HCT116 (cell line): ENCODE measurements around the gene CDK13. TPM values are rescaled to one million over a fixed set of nuclear protein-coding genes. Genes with fewer than 3 reads are reported as not detected.

ENCODE experiments used
- ATAC-seq: fragments of 200-7000 bp; cut with Tn5 transposase; 2 replicates; pipeline ENCODE4 v1.9.1; 2020; ENCODE audit warnings: mild to moderate bottlenecking, moderate library complexity
- BruUV-seq: library from RNA; stranded (reverse); fragments of 400-500 nt; replicated peaks from 2 replicates; lab custom pipeline; 2021; lab: Mats Ljungman, UMichigan
- CTCF ChIA-PET: fragments of 300-600 bp; sonication (Branson Sonifier 250); formaldehyde crosslinking; loops from one replicate; lab custom pipeline; 2021; ENCODE audit warnings: antibody characterized with exemption; lab: Charles Lee
- POLR2A ChIA-PET: fragments of 300-600, 350-600 bp; sonication (Branson Sonifier 250); formaldehyde crosslinking; loops from one replicate; lab custom pipeline; 2021; ENCODE audit warnings: antibody characterized with exemption; lab: Charles Lee
- RAD21 ChIA-PET, 2 experiments: fragments of 300-600 bp; sonication (Branson Sonifier 250); formaldehyde crosslinking; loops; one replicate each; lab custom pipeline; 2023; ENCODE audit warnings: low total read pairs in 2 of 2; ENCODE audit not compliant: uncharacterized antibody in 2 of 2, unreplicated experiment in 2 of 2, low non-redundant PET in 1 of 2; lab: Charles Lee
- DNase-seq: peaks from one replicate; pipeline ENCODE4 v3.0.0-alpha.2; 2010; ENCODE audit warnings: low read depth, low spot score
- H2AFZ ChIP-seq: fragments of 200-600 bp; shearing (Covaris generic), sonication (generic); 2 replicates; pipeline ENCODE4 v1.6.1; 2017; ENCODE audit warnings: low read depth, mixed run types, mixed read lengths, antibody characterized with exemption, low read length; ENCODE audit not compliant: poor library complexity, severe bottlenecking
- H3K27ac ChIP-seq: 2 replicates; pipeline ENCODE4 v1.5.1; 2012; ENCODE audit warnings: low read depth, low read length
- H3K27me3 ChIP-seq: fragments of 200-600 bp; sonication (generic); 2 replicates; pipeline ENCODE4 v1.6.1; 2016; ENCODE audit warnings: mixed run types, low read length, mixed read lengths; ENCODE audit not compliant: insufficient read depth
- H3K36me3 ChIP-seq, 2 experiments: fragments of 200-500 bp in 1 of 2; fragments of 200-600 bp in 1 of 2; sonication (Bioruptor generic) in 1 of 2; sonication (generic) in 1 of 2; 2 replicates each; pipeline versions ENCODE4 v1.5.1 to v1.6.1; 2014 to 2016; ENCODE audit warnings: low read length in 2 of 2, inconsistent platforms in 1 of 2, mixed read lengths in 1 of 2, mixed run types in 1 of 2; ENCODE audit not compliant: insufficient read depth in 2 of 2, control insufficient read depth in 1 of 2
- H3K4me1 ChIP-seq, 2 experiments: fragments of 200-600 bp in 1 of 2; sonication (generic) in 1 of 2; 2 replicates each; pipeline versions ENCODE4 v1.5.1 to v1.6.1; 2012 to 2017; ENCODE audit warnings: low read length in 2 of 2, inconsistent platforms in 1 of 2, mild to moderate bottlenecking in 1 of 2, mixed read lengths in 1 of 2, mixed run types in 1 of 2, moderate library complexity in 1 of 2; ENCODE audit not compliant: insufficient read depth in 2 of 2, control insufficient read depth in 1 of 2
- H3K4me2 ChIP-seq: fragments of 200-600 bp; sonication (generic); 2 replicates; pipeline ENCODE4 v1.6.1; 2017; ENCODE audit warnings: mixed run types, low read length, mixed read lengths
- H3K4me3 ChIP-seq, 2 experiments: fragments of 200-600 bp in 1 of 2; sonication (generic) in 1 of 2; replicated peaks in 1 of 2; 2 replicates each; pipeline ENCODE4 v1.5.1; 2011 to 2016; ENCODE audit warnings: low read length in 2 of 2, control low read depth in 1 of 2, low read depth in 1 of 2, mild to moderate bottlenecking in 1 of 2, mixed read lengths in 1 of 2, mixed run types in 1 of 2
- H3K79me2 ChIP-seq: fragments of 200-600 bp; sonication (generic); 2 replicates; pipeline ENCODE4 v1.6.1; 2017; ENCODE audit warnings: mild to moderate bottlenecking, mixed run types, low read length, moderate library complexity, mixed read lengths; ENCODE audit not compliant: insufficient read depth
- H3K9ac ChIP-seq: fragments of 200-600 bp; sonication (generic); 2 replicates; pipeline ENCODE4 v1.6.1; 2016; ENCODE audit warnings: low read length, mixed read lengths
- H3K9me2 ChIP-seq: fragments of 200-600 bp; sonication (generic), shearing (Covaris generic); 2 replicates; pipeline ENCODE4 v1.6.1; 2017; ENCODE audit warnings: mixed run types, mild to moderate bottlenecking, moderate library complexity; ENCODE audit not compliant: insufficient read depth
- H3K9me3 ChIP-seq, 2 experiments: fragments of 200-500 bp in 1 of 2; fragments of 200-600 bp in 1 of 2; sonication (Bioruptor generic) in 1 of 2; sonication (generic) in 1 of 2; 2 replicates each; pipeline ENCODE4 v1.6.1; 2014 to 2017; ENCODE audit warnings: low read length in 2 of 2, mixed read lengths in 2 of 2, inconsistent platforms in 1 of 2, low read depth in 1 of 2, mild to moderate bottlenecking in 1 of 2, mixed run types in 1 of 2, moderate library complexity in 1 of 2; ENCODE audit not compliant: control insufficient read depth in 1 of 2, insufficient read depth in 1 of 2
- H4K20me1 ChIP-seq: fragments of 200-600 bp; sonication (generic), shearing (Covaris generic); 2 replicates; pipeline ENCODE4 v1.6.1; 2017; ENCODE audit warnings: mixed run types, mild to moderate bottlenecking, moderate library complexity; ENCODE audit not compliant: insufficient read depth
- ATF3 ChIP-seq: IDR thresholded peaks from 2 replicates; pipeline ENCODE4 v1.6.1; 2012
- CEBPB ChIP-seq: IDR thresholded peaks from 2 replicates; pipeline ENCODE4 v1.6.1; 2012; ENCODE audit warnings: low read depth
- EZH2 ChIP-seq: fragments of 200-600 bp; sonication (generic); IDR thresholded peaks from 2 replicates; pipeline ENCODE4 v1.6.1; 2017; ENCODE audit warnings: antibody characterized with exemption, mixed run types
- EZH2phosphoT487 ChIP-seq: fragments of 200-600 bp; IDR thresholded peaks from 2 replicates; pipeline ENCODE4 v1.6.1; 2018; ENCODE audit warnings: antibody characterized with exemption, borderline replicate concordance
- FOSL1 ChIP-seq: IDR thresholded peaks from 2 replicates; pipeline ENCODE4 v1.6.1; 2012; ENCODE audit warnings: low read depth
- SIN3A ChIP-seq: IDR thresholded peaks from 2 replicates; pipeline ENCODE4 v1.6.1; 2012; ENCODE audit warnings: low read depth
- TCF7L2 ChIP-seq: IDR thresholded peaks from 2 replicates; pipeline ENCODE4 v1.7.0; 2011; ENCODE audit warnings: borderline replicate concordance, inconsistent platforms; ENCODE audit not compliant: insufficient read depth, insufficient read length; ENCODE audit errors: extremely low read depth
- ZBTB33 ChIP-seq: IDR thresholded peaks from 2 replicates; pipeline ENCODE4 v1.6.1; 2011; ENCODE audit warnings: mild to moderate bottlenecking, low read length, moderate library complexity; ENCODE audit not compliant: insufficient replicate concordance; ENCODE audit errors: extremely low read depth
- ZFX ChIP-seq: fragments of 450-650 bp; IDR thresholded peaks from 2 replicates; pipeline ENCODE4 v1.6.1; 2017
- intact Hi-C: fragments of 100-400 bp; cut with micrococcal nuclease; formaldehyde crosslinking; loops from 2 replicates; pipeline ENCODE4 v1.10.0; 2022
- total RNA-seq: library from RNA; stranded (reverse); gene quantifications from one replicate; pipeline ENCODE4 v1.2.1, GENCODE V29; 2021; ENCODE audit not compliant: unreplicated experiment
- TF ChIP-seq, protein P1 (sequence below): IDR thresholded peaks from 2 replicates; pipeline ENCODE4 v1.6.1; 2012

The CDK13 gene
- total RNA-seq, 1 experiment from 2014 or later, result 28.8 TPM

GRCh38 chr7:40015790-40016296, 65.8 kb downstream of the CDK13 start:
- H4K20me1 ChIP-seq, result no peaks in the 10 kb centered on the region
- H3K9ac ChIP-seq, result no peak overlapping the region
- no TSS peak for BruUV-seq
- DNase-seq (no peak), ATAC-seq (no peak)
- POLR2A ChIA-PET, result no interaction called here
- H3K9me3 ChIP-seq, result no peaks in the 10 kb centered on the region
- H3K4me3 ChIP-seq, result no peak overlapping the region
- no peak for TF ChIP-seq FOSL1
- TF ChIP-seq ZBTB33, result no peak
- no peak for TF ChIP-seq EZH2phosphoT487
- TF ChIP-seq, protein P1, sequence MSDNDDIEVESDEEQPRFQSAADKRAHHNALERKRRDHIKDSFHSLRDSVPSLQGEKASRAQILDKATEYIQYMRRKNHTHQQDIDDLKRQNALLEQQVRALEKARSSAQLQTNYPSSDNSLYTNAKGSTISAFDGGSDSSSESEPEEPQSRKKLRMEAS, result no peak
- H3K4me2 ChIP-seq, result no peak overlapping the region
- H3K27ac ChIP-seq, result no peak overlapping the region
- peaks cover 9% of the 10 kb centered on the region; the same call in 1 of the 2 replicates for H3K79me2 ChIP-seq
- no peaks in the 10 kb centered on the region for H3K27me3 ChIP-seq
- no peaks in the 10 kb centered on the region for H3K36me3 ChIP-seq
- RAD21 ChIA-PET, result no interaction called here
- H2AFZ ChIP-seq, result no peak overlapping the region
- no peaks in the 10 kb centered on the region for H3K9me2 ChIP-seq
- intact Hi-C loops, result no loop called here
- CTCF ChIA-PET, result interaction anchor here (1.7 kb wide), 1 partner anchor 36 kb away, joined by 4 read pairs; no protein-coding TSS in a partner anchor
- no peaks in the 10 kb centered on the region for H3K4me1 ChIP-seq

- CTCF ChIA-PET, result interaction anchor here (1.2 kb wide), 1 partner anchor 33 kb away, joined by 3 read pairs; no protein-coding TSS in a partner anchor
- intact Hi-C loops, result no loop called here
- Histone ChIP-seq H3K27me3 (no peaks in the 10 kb centered on the region), H3K4me1 (no peaks in the 10 kb centered on the region), H2AFZ (no peak overlapping the region), H3K36me3 (no peaks in the 10 kb centered on the region), H3K79me2 (0 out of 2 replicates have a peak, but pooled peaks cover 4% of the 10 kb centered on the region), H3K27ac (no peak overlapping the region), H4K20me1 (no peaks in the 10 kb centered on the region), H3K4me2 (no peak overlapping the region), H3K9me3 (no peaks in the 10 kb centered on the region), H3K9ac (no peak overlapping the region), H3K9me2 (no peaks in the 10 kb centered on the region), H3K4me3 (no peak overlapping the region)
- RAD21 ChIA-PET, result no interaction called here
- ATAC-seq (no peak), DNase-seq (no peak)
- no TSS peak for BruUV-seq
- POLR2A ChIA-PET, result interaction anchor here (0.7 kb wide), 1 partner anchor 19 kb away, joined by 3 read pairs; no protein-coding TSS in a partner anchor
- TF ChIP-seq CEBPB (no peak), TCF7L2 (no peak), EZH2 (no peak), EZH2phosphoT487 (no peak), SIN3A (no peak), ATF3 (no peak), ZBTB33 (no peak), ZFX (no peak)
- TF ChIP-seq, protein P1, result no peak
Measured at GRCh38 chr7:40019558-40019957, 69.5 kb downstream of the CDK13 start.
